OCI-LY1 (cell line): ENCODE data around the gene PHF10.

ENCODE experiments used
- H2AFZ ChIP-seq: fragments of 200-600 bp; sonication (generic), shearing (Covaris generic); 2 replicates; pipeline ENCODE4 v1.6.0; 2014; ENCODE audit warnings: antibody characterized with exemption, mild to moderate bottlenecking, low read length
- H3F3A ChIP-seq: fragments of 200-600 bp; sonication (generic), shearing (Covaris generic); 2 replicates; pipeline ENCODE4 v1.6.0; 2014; ENCODE audit warnings: mild to moderate bottlenecking, antibody characterized with exemption, low read length, moderate library complexity; ENCODE audit not compliant: insufficient read depth
- H3K27ac ChIP-seq: fragments of 200-600 bp; sonication (generic); 2 replicates; pipeline ENCODE4 v1.5.1; 2014; ENCODE audit warnings: low read length, mixed run types, mild to moderate bottlenecking, low read depth; ENCODE audit not compliant: poor library complexity, severe bottlenecking
- H3K27me3 ChIP-seq: fragments of 200-600 bp; sonication (generic); 2 replicates; pipeline ENCODE4 v1.6.0; 2014; ENCODE audit warnings: antibody characterized with exemption, mild to moderate bottlenecking, low read length, moderate library complexity; ENCODE audit not compliant: insufficient read depth
- H3K36me3 ChIP-seq: fragments of 200-600 bp; sonication (generic); 2 replicates; pipeline ENCODE4 v1.6.1; 2014; ENCODE audit warnings: mild to moderate bottlenecking, antibody characterized with exemption, low read length, moderate library complexity, mixed read lengths; ENCODE audit not compliant: insufficient read depth
- H3K4me1 ChIP-seq: fragments of 200-600 bp; sonication (generic); 2 replicates; pipeline ENCODE4 v1.5.1; 2014; ENCODE audit warnings: mild to moderate bottlenecking, low read length, moderate library complexity; ENCODE audit not compliant: insufficient read depth, severe bottlenecking
- H3K4me2 ChIP-seq: fragments of 200-600 bp; sonication (generic), shearing (Covaris generic); 2 replicates; pipeline ENCODE4 v1.6.1; 2014; ENCODE audit warnings: low read length
- H3K4me3 ChIP-seq: fragments of 200-600 bp; sonication (generic); 2 replicates; pipeline ENCODE4 v1.5.1; 2014; ENCODE audit warnings: low read length, low read depth, mild to moderate bottlenecking, mixed read lengths; ENCODE audit not compliant: poor library complexity, severe bottlenecking
- H3K79me2 ChIP-seq: fragments of 200-600 bp; shearing (Covaris generic); 2 replicates; pipeline ENCODE4 v1.6.1; 2016; ENCODE audit warnings: mixed run types, low read length, mixed read lengths; ENCODE audit not compliant: insufficient read depth
- H3K9ac ChIP-seq: fragments of 200-600 bp; sonication (generic), shearing (Covaris generic); 2 replicates; pipeline ENCODE4 v1.6.1; 2014; ENCODE audit warnings: mild to moderate bottlenecking, low read length, mixed read lengths
- H3K9me2 ChIP-seq: fragments of 200-600 bp; sonication (generic), shearing (Covaris generic); 2 replicates; pipeline ENCODE4 v1.6.1; 2014; ENCODE audit warnings: low read depth, mild to moderate bottlenecking, low read length, mixed read lengths
- H3K9me3 ChIP-seq: fragments of 200-600 bp; shearing (Covaris generic); 2 replicates; pipeline ENCODE4 v1.6.1; 2014; ENCODE audit warnings: low read length, mixed read lengths
- H4K20me1 ChIP-seq: fragments of 200-600 bp; sonication (generic), shearing (Covaris generic); 2 replicates; pipeline ENCODE4 v1.6.0; 2016; ENCODE audit warnings: mild to moderate bottlenecking, low read length; ENCODE audit not compliant: insufficient read depth
- CTCF ChIP-seq: fragments of 200-600 bp; sonication (generic), shearing (Covaris generic); IDR thresholded peaks from 2 replicates; pipeline ENCODE4 v1.5.1; 2017; ENCODE audit warnings: mild to moderate bottlenecking, antibody characterized with exemption, low read length, moderate library complexity, mixed read lengths
- EZH2 ChIP-seq: fragments of 200-600 bp; sonication (generic), shearing (Covaris generic); IDR thresholded peaks from 2 replicates; pipeline ENCODE4 v1.8.0; 2017; ENCODE audit warnings: borderline replicate concordance, mixed run types, mild to moderate bottlenecking, antibody characterized with exemption, low read length, moderate library complexity, mixed read lengths

PHF10 gene

GRCh38 chr6:169684056-169684455 is 40.2 kb downstream of the PHF10 start:
- peaks cover 81% of the 10 kb centered on the region for H3K36me3 ChIP-seq

GRCh38 chr6:169678342-169678741 is 46.0 kb downstream of the PHF10 start:
- no peaks in the 10 kb centered on the region for H3K79me2 ChIP-seq
- no peak overlapping the region for H3K9ac ChIP-seq
- no peaks in the 10 kb centered on the region for H3F3A ChIP-seq
- no peaks in the 10 kb centered on the region for H3K9me2 ChIP-seq
- H2AFZ ChIP-seq, result no peak overlapping the region
- H3K27ac ChIP-seq, result no peak overlapping the region
- H3K4me3 ChIP-seq, result no peak overlapping the region
- H3K27me3 ChIP-seq, result no peaks in the 10 kb centered on the region
- no peaks in the 10 kb centered on the region for H3K9me3 ChIP-seq
- TF ChIP-seq CTCF (no peak), EZH2 (no peak)
- H3K4me1 ChIP-seq, result no peaks in the 10 kb centered on the region
- H4K20me1 ChIP-seq, result no peaks in the 10 kb centered on the region
- no peak overlapping the region for H3K4me2 ChIP-seq
- peaks cover 50% of the 10 kb centered on the region for H3K36me3 ChIP-seq

More at GRCh38 chr6:169684056-169684455, 40.2 kb downstream of the PHF10 start:
- Histone ChIP-seq H3K4me3 (no peak overlapping the region), H3K79me2 (no peaks in the 10 kb centered on the region; the same call in 1 of the 2 replicates), H2AFZ (no peak overlapping the region), H3K27ac (no peak overlapping the region), H3F3A (no peaks in the 10 kb centered on the region), H3K27me3 (no peaks in the 10 kb centered on the region), H4K20me1 (no peaks in the 10 kb centered on the region), H3K9me2 (no peaks in the 10 kb centered on the region), H3K9me3 (peaks cover 12% of the 10 kb centered on the region), H3K9ac (no peak overlapping the region), H3K4me2 (no peak overlapping the region), H3K4me1 (no peaks in the 10 kb centered on the region)
- TF ChIP-seq EZH2, result no peak
- no peak for TF ChIP-seq CTCF

GRCh38 chr6:169677096-169677495 is 47.2 kb downstream of the PHF10 start:
- Histone ChIP-seq H3K4me3 (no peak overlapping the region), H3K9ac (no peak overlapping the region), H3K27me3 (no peaks in the 10 kb centered on the region), H3K27ac (no peak overlapping the region), H3K9me3 (no peaks in the 10 kb centered on the region), H3K9me2 (no peaks in the 10 kb centered on the region), H3K36me3 (peaks cover 53% of the 10 kb centered on the region), H3K79me2 (no peaks in the 10 kb centered on the region), H3K4me2 (no peak overlapping the region), H3F3A (no peaks in the 10 kb centered on the region), H3K4me1 (no peaks in the 10 kb centered on the region), H2AFZ (no peak overlapping the region), H4K20me1 (no peaks in the 10 kb centered on the region)
- no peak for TF ChIP-seq EZH2
- no peak for TF ChIP-seq CTCF
